ENCODE results near the gene CHAF1B.
"Not testable (repeated sequence)": the region's sequence is repeated elsewhere in the genome, so short reads cannot be mapped to it uniquely, and the experiment has no call there.

Gene CHAF1B

GRCh38 chr21:36384885-36385232 lies 333 bp upstream of the CHAF1B start:
- H3K27ac ChIP-seq: no peak overlapping the region
- no peaks in the 10 kb centered on the region for H3K79me2 ChIP-seq
- peak overlapping the region; percentile 81 for H3K4me2 ChIP-seq (ENCODE audit: low read length)
- H3K36me3 ChIP-seq (ENCODE audit: control insufficient read depth, insufficient read depth, low read length): no peaks in the 10 kb centered on the region
- no peaks in the 10 kb centered on the region for H3K9me3 ChIP-seq (ENCODE audit: control insufficient read depth, low read length)
- no peak for TF ChIP-seq CTCF (IDR thresholded peaks at IDR 0.05)
- no peak overlapping the region for H3K9ac ChIP-seq
- H3K27me3 ChIP-seq (ENCODE audit: control insufficient read depth, insufficient read depth, low read length): no peaks in the 10 kb centered on the region
- H3K4me1 ChIP-seq: no peaks in the 10 kb centered on the region
- H2AFZ ChIP-seq: peak overlapping the region; percentile 87
- H3K4me3 ChIP-seq (ENCODE audit: low read depth, low read length): peak overlapping the region; percentile 62

- Histone ChIP-seq H3K27ac (no peak overlapping the region), H3K27me3 (ENCODE audit: control insufficient read depth, insufficient read depth, low read length) (no peaks in the 10 kb centered on the region), H3K9me3 (ENCODE audit: control insufficient read depth, low read length) (no peaks in the 10 kb centered on the region), H3K4me1 (no peaks in the 10 kb centered on the region), H2AFZ (peak overlapping the region; percentile 87), H3K36me3 (ENCODE audit: control insufficient read depth, insufficient read depth, low read length) (no peaks in the 10 kb centered on the region), H3K4me2 (ENCODE audit: low read length) (peak overlapping the region; percentile 81), H3K9ac (no peak overlapping the region), H3K79me2 (no peaks in the 10 kb centered on the region), H3K4me3 (ENCODE audit: low read depth, low read length) (peak overlapping the region; percentile 62)
- no peak for TF ChIP-seq CTCF (IDR thresholded peaks at IDR 0.05)
These were observed 945 bp downstream of the CHAF1B start for GRCh38 chr21:36386031-36386642.

- Histone ChIP-seq H2AFZ (no peak overlapping the region), H3K4me3 (ENCODE audit: low read depth, low read length) (no peak overlapping the region), H3K4me1 (no peaks in the 10 kb centered on the region), H3K27me3 (ENCODE audit: control insufficient read depth, insufficient read depth, low read length) (no peaks in the 10 kb centered on the region), H3K9ac (no peak overlapping the region), H3K4me2 (ENCODE audit: low read length) (no peak overlapping the region), H3K36me3 (ENCODE audit: control insufficient read depth, insufficient read depth, low read length) (no peaks in the 10 kb centered on the region), H3K27ac (no peak overlapping the region), H3K79me2 (no peaks in the 10 kb centered on the region), H3K9me3 (ENCODE audit: control insufficient read depth, low read length) (no peaks in the 10 kb centered on the region)
- no peak for TF ChIP-seq CTCF (IDR thresholded peaks at IDR 0.05)
These were observed 2.9 kb downstream of the CHAF1B start for GRCh38 chr21:36388096-36388495.

- no peaks in the 10 kb centered on the region for H3K27me3 ChIP-seq (ENCODE audit: control insufficient read depth, insufficient read depth, low read length)
- no peak overlapping the region for H3K27ac ChIP-seq
- H3K4me3 ChIP-seq (ENCODE audit: low read depth, low read length): no peak overlapping the region
- no peaks in the 10 kb centered on the region for H3K9me3 ChIP-seq (ENCODE audit: control insufficient read depth, low read length)
- no peaks in the 10 kb centered on the region for H3K36me3 ChIP-seq (ENCODE audit: control insufficient read depth, insufficient read depth, low read length)
- no peak for TF ChIP-seq CTCF (IDR thresholded peaks at IDR 0.05)
- H3K9ac ChIP-seq: no peak overlapping the region
- H2AFZ ChIP-seq: no peak overlapping the region
- no peak overlapping the region for H3K4me2 ChIP-seq (ENCODE audit: low read length)
- no peaks in the 10 kb centered on the region for H3K79me2 ChIP-seq
- no peaks in the 10 kb centered on the region for H3K4me1 ChIP-seq
These were observed 3.6 kb downstream of the CHAF1B start for GRCh38 chr21:36388835-36389234.

- not testable (repeated sequence) for H3K9ac ChIP-seq
These were observed 6.5 kb downstream of the CHAF1B start for GRCh38 chr21:36391649-36392048.

More at GRCh38 chr21:36391649-36392048, 6.5 kb downstream of the CHAF1B start:
- not testable (repeated sequence) for H3K9me3 ChIP-seq (ENCODE audit: control insufficient read depth, low read length); H3K36me3 ChIP-seq (ENCODE audit: control insufficient read depth, insufficient read depth, low read length); H3K4me3 ChIP-seq (ENCODE audit: low read depth, low read length); H3K79me2 ChIP-seq; H3K27ac ChIP-seq; H3K4me1 ChIP-seq; H3K4me2 ChIP-seq (ENCODE audit: low read length); H3K27me3 ChIP-seq (ENCODE audit: control insufficient read depth, insufficient read depth, low read length); H2AFZ ChIP-seq
